ENCODE measurements around the gene FGD6.

- TF ChIP-seq, protein P1, sequence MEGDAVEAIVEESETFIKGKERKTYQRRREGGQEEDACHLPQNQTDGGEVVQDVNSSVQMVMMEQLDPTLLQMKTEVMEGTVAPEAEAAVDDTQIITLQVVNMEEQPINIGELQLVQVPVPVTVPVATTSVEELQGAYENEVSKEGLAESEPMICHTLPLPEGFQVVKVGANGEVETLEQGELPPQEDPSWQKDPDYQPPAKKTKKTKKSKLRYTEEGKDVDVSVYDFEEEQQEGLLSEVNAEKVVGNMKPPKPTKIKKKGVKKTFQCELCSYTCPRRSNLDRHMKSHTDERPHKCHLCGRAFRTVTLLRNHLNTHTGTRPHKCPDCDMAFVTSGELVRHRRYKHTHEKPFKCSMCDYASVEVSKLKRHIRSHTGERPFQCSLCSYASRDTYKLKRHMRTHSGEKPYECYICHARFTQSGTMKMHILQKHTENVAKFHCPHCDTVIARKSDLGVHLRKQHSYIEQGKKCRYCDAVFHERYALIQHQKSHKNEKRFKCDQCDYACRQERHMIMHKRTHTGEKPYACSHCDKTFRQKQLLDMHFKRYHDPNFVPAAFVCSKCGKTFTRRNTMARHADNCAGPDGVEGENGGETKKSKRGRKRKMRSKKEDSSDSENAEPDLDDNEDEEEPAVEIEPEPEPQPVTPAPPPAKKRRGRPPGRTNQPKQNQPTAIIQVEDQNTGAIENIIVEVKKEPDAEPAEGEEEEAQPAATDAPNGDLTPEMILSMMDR (conservative IDR thresholded peaks at IDR 0.05 in 1 of 2, IDR thresholded peaks at IDR 0.05 in 1 of 2; ENCODE audit: low read depth in 1 of 2, low read length in 2 of 2): no peak
- TF ChIP-seq EZH2 (IDR thresholded peaks at IDR 0.05; ENCODE audit: low read length, missing control alignments): no peak
These were observed 112.3 kb downstream of the FGD6 start for GRCh38 chr12:95104919-95105452.

Measured in fibroblast of lung (primary cell).